Activated CD8-positive, alpha-beta memory T cell treated with anti-CD3 and anti-CD28 coated beads for 1 hour (primary cell): ENCODE data around the gene IQCE.

Experiments
- DNase-seq, 2 donors: peaks; one replicate each; pipeline ENCODE4 v3.0.0-alpha.2; 2020; ENCODE audit warnings: low read depth in 1 of 2; ENCODE audit errors: extremely low read depth in 1 of 2

The IQCE gene

GRCh38 chr7:2613098-2613930 lies 54.5 kb downstream of the IQCE start:
- DNase-seq: no peak

GRCh38 chr7:2613931-2614600 lies 55.3 kb downstream of the IQCE start:
- DNase-seq: no peak

GRCh38 chr7:2614631-2615330 lies 56.0 kb downstream of the IQCE start:
- DNase-seq: no peak

- DNase-seq: no peak
These were observed 57.9 kb downstream of the IQCE start for GRCh38 chr7:2616387-2617324.

GRCh38 chr7:2617325-2617905 lies 58.6 kb downstream of the IQCE start:
- no peak for DNase-seq

- DNase-seq: no peak
These were observed 60.3 kb downstream of the IQCE start for GRCh38 chr7:2619116-2619515.

- DNase-seq: no peak
These were observed 62.5 kb downstream of the IQCE start for GRCh38 chr7:2621061-2621828.

GRCh38 chr7:2621948-2622640 lies 63.3 kb downstream of the IQCE start:
- no peak for DNase-seq

GRCh38 chr7:2622869-2623697 lies 64.3 kb downstream of the IQCE start:
- no peak for DNase-seq

- no peak for DNase-seq
These were observed 64.9 kb downstream of the IQCE start for GRCh38 chr7:2623698-2624014.

- DNase-seq: no peak
These were observed 65.6 kb downstream of the IQCE start for GRCh38 chr7:2624293-2624886.

GRCh38 chr7:2626498-2627117 lies 67.8 kb downstream of the IQCE start:
- DNase-seq: no peak

GRCh38 chr7:2627258-2628129 lies 68.7 kb downstream of the IQCE start:
- DNase-seq: no peak

GRCh38 chr7:2628130-2628482 lies 69.3 kb downstream of the IQCE start:
- no peak for DNase-seq

GRCh38 chr7:2628891-2629290 lies 70.1 kb downstream of the IQCE start:
- DNase-seq: no peak
